Epidermal melanocyte (primary cell): ENCODE results near the gene DPH7.
"Not testable (repeated sequence)": the region's sequence is repeated elsewhere in the genome, so short reads cannot be mapped to it uniquely, and the experiment has no call there.

Experiments
- DNase-seq: peaks from one replicate; pipeline ENCODE4 v3.0.0; 2011; ENCODE audit warnings: low spot score; ENCODE audit not compliant: insufficient read length

The DPH7 gene

DNA sequence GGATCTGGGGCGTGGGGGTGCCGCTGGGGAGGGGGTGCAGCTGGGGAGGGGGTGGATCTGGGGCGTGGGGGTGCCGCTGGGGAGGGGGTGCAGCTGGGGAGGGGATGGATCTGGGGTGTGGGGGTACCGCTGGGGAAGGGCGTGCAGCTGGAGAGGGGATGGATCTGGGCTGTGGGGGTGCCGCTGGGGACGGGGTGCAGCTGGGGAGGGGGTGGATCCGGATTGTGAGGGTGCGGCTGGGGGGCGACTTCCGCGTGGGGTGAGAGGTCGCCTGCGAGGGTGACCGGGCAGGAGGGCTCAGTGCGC lies 27.8 kb downstream of the DPH7 start:
- DNase-seq: not testable (repeated sequence)

- DNase-seq: peak; percentile 86
These were observed 28.5 kb downstream of the DPH7 start, which contains the start of gene PNPLA7 for GRCh38 chr9:137550231-137550621. Gene PNPLA7 (minus strand): TSS chr9:137550402. CDS start chr9:137550197, 205 bp downstream.

DNA sequence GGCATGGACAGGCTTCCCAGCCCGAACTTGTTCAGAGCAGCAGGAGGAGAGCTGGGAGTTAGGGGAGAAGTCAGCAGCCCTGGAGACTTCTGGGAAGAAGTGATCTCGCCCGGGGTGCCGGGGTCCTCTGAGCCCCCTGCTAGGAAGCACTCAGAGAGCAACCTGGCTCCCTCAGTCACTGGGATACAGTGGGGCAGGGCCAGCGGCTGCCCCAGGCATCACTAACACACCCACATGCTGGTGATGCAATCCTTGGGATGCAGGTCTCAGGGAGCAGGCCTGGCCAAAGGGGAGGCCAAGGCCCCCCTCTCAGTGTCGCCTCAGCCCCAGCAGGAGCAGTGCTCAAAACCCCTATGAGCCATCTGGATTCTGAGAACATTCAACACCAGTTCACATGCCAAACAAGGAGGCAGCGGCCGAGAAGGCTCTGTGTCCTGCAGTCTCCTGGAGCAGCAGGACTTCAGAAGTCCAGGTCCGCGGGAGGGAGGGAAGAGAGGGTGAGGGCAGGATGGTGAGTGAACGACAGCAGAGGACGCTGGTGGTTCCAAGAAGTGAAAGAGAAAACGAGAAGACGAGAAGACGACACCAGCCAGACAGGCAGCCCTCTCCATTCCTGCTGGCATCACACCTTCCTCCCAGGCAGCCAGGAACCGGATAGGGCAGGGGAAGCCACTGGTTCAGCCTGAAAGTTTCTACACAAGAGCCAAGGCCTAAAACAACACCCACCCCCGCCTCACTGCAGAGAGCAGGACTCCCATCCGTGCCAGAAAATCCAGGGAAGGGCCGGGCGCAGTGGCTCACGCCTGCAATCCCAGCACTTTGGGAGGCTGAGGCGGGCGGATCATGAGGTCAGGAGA lies 30.8 kb downstream of the DPH7 start:
- DNase-seq: no peak

DNA sequence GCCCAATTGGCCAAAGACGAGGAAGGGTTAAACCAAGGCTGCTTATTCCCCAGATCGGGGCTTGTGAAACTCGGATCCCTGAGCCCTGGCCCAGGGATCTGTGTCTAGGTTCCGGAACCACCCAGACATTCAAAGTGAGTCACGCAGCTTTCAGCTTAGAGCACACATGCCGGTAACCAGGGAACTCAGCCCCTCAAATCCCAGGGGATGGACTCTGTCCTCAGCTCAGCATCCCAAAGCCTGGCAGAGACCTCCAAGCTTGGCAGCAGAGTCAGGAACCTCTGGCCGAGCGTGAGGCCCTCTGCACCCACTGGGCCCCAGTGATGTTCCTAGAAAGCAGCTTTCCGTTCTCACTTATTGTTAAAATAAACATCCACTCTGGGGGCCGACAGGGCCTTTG lies 33.6 kb downstream of the DPH7 start:
- DNase-seq: no peak

DNA sequence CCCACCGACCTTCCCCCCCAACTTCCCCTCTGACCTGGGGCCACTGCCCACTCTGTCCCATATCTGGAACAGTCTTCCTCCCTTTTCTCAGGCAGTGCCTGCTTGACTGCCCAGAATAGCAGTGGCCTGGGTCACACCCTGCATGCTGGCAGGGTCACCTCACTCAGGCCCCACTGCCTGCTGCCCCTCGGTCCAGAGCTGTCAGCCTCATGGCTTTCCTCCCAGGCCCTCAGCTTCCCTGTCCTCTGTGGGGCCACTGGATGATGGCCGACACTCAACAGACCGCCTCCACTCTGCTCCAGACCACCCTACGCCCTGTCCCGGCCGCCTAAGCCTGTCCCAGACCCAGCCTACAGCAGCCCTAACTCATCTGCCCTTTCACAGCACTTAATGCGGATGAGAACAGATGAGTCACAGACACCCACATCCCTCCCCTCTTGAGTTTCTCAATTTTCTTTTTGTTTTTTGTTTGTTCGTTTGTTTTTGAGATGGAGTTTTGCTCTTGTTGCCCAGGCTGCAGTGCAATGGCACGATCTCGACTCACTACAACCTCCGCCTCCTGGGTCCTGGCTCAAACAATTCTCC lies 34.5 kb downstream of the DPH7 start:
- no peak for DNase-seq

DNA sequence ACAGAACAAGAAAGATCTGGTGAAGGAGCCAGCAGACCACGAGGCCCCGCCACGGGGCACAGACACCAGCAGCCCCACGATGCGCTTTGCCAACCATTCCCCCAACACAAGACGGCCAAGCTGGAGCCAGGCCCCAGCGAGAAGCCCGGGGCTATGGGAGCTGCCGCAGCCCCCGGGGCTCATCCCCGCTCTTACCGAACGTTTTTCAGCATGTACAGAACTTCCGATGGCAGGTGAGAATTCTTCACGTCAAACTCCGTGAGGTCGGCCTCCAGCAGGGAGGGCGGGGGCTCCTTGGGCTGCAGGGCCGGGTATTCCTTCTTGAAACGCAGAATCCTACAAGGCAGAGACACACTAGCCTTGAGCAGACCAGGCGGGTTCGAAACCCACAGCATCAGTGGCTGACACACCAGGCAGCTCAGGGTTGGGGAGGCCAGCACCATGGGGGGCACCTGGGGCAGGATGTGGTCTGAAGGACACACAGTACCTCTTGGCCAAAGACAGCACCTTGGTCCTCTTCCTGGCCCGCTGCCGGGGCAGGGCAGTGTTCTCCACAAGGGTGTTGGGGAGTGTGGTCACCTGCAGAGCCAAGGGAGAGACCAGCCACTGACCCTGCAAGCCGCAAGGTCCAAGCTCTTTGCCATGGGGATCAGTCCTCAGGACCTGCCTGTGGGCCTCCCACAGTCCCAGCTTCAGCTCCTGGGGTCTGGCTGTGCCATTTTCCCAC lies 35.3 kb downstream of the DPH7 start:
- DNase-seq: no peak

- no peak for DNase-seq
These were observed 36.2 kb downstream of the DPH7 start for GRCh38 chr9:137542486-137542885.

- no peak for DNase-seq
These were observed 38.2 kb downstream of the DPH7 start for GRCh38 chr9:137540536-137540935.

DNA sequence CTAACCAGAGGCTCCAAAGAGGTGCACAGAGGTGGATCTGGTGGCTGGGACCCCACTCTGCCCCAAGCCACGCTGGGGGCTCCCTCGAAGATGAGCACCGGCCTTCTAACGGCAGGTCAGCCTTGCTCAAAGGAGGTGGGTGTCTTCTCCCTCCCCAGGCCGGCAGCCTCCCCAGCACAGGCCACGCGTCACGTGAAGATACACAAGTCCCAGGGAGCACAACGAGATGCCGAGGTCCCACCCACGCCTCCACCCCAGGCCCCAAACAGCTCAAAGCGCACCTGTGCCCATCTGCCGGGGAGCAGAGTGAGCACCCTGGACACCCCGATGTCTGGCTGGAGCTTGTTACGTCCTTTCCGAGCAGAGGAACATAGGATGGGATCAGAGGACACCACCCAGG lies 40.7 kb downstream of the DPH7 start:
- DNase-seq: no peak

DNA sequence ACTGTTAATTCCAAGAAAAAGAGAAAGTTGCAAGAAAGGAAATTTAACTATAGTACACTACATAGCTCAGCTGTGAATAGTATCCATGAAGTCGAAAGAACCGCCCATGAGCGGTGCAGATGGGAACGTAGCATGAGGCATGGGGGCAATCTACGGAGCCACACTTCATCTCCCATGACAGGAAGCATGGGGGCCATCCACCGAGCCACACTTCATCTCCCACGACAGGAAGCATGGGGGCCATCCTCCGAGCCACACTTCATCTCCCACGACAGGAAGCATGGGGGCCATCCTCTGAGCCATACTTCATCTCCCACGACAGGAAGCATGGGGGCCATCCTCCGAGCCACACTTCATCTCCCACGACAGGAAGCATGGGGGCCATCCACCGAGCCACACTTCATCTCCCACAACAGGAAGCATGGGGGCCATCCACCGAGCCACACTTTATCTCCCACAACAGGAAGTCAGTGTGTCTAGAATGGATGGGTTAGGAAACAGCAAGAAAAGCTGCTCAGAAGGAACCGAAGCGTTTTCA lies 42.1 kb downstream of the DPH7 start:
- not testable (repeated sequence) for DNase-seq

DNA sequence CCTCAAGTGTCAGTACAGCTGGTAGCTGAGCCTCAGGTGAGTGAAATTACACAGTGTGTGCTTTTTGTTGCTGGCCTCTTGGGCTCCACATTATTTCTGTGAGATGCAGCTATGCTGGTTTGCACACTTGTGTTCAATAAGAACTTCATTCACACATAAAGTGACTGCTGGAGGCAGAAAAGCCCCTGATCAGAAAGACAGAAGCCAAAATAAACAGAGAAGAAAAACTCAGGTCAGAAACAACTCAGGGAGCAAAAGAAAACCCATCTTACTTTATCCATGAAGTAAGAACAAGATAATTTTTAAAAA lies 43.7 kb downstream of the DPH7 start:
- no peak for DNase-seq

- peak; percentile 77 for DNase-seq
These were observed 44.2 kb downstream of the DPH7 start for GRCh38 chr9:137534256-137535119.

DNA sequence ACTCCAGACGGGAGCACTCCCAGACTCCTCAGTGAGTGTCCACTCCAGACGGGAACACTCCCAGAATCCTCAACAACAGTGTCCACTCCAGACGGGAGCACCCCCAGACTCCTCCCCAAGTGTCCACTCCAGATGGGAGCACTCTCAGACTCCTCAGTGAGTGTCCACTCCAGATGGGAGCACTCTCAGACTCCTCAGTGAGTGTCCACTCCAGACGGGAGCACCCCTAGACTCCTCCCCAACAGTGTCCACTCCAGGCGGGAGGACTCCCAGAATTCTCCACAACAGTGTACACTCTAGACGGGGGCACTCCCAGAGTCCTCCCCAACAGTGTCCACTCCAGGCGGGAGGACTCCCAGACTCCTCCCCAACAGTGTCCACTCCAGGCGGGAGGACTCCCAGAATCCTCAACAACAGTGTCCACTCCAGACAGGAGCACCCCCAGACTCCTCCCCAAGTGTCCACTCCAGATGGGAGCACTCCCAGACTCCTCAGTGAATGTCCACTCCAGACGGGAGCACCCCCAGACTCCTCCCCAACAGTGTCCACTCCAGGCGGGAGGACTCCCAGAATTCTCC lies 45.7 kb downstream of the DPH7 start:
- not testable (repeated sequence) for DNase-seq

- no peak for DNase-seq
These were observed 47.5 kb downstream of the DPH7 start for GRCh38 chr9:137531099-137531765.

DNA sequence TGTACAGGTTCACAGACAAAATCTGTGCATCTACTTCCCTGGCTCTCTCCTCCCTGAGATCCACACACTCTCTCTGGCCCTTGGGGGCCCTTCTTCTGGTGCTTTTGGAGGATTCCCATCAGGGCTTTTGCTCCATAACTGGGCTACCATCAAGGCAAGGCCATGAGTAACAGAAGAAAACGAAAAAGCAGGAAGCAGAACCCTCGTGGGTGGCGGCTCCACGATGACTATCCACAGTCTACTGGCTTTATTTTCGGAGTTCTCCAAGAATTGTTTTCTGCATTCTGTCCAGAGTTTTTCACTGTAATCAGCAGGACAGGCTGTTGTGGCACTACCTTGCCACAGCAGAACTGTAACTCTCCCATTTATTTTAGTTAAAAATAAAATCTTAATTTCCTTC lies 48.4 kb downstream of the DPH7 start:
- no peak for DNase-seq

- no peak for DNase-seq
These were observed 53.8 kb downstream of the DPH7 start for GRCh38 chr9:137524981-137525317.

- DNase-seq: no peak
These were observed 54.4 kb downstream of the DPH7 start for GRCh38 chr9:137524161-137524980.

DNA sequence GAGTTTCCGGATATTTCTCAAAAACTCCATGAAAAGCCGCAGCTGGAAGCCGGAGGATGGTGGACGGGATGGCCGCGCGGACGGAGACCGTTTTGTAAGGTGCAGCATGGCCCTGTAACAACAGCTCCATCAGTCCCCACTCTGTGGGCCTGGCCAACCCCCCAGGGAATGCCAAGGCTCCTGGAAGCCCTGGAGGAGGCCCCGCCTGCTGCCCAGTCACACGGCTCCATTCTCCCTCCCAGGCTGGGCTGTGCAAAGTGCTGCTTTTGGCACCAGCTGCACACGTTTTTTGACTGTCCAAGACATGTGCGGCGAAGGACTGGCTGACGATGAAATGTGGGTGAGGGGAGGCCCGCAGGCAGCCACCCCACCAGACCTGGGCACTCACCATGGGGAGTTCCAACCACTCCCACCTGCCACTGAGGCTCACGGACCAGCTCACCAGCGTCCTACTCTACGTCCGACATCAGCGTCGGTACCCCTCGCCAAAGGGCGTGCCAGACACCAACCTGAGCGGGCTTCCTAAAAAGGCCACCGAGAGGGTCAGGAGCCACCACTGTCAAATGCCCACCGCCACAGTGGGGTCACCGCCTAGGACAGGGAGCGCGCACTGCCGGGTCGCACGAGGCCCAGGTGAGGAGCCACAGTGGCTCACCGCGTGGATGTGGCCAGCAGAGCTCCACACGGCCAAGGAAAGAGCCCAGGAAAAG lies 55.8 kb downstream of the DPH7 start:
- DNase-seq: no peak

GRCh38 chr9:137521405-137521985 lies 57.2 kb downstream of the DPH7 start:
- no peak for DNase-seq
